OCI-LY7 (cell line): Measurements from ENCODE around the gene CAMK4. TPM values are rescaled to one million over a fixed set of nuclear protein-coding genes. Genes with fewer than 3 reads are reported as not detected.

Experiments
- BruUV-seq: library from RNA; stranded (reverse); fragments of 400-500 nt; replicated peaks from 2 replicates; lab custom pipeline; 2021; lab: Mats Ljungman, UMichigan
- CTCF ChIA-PET: fragments of 300-600 bp; sonication (Branson Sonifier 250); formaldehyde crosslinking; loops from one replicate; lab custom pipeline; 2022; ENCODE audit warnings: antibody characterized with exemption; ENCODE audit not compliant: unreplicated experiment; lab: Charles Lee
- POLR2A ChIA-PET: fragments of 300-600 bp; sonication (Branson Sonifier 250); formaldehyde crosslinking; loops from one replicate; lab custom pipeline; 2022; ENCODE audit warnings: antibody characterized with exemption; lab: Charles Lee
- DNase-seq: peaks from one replicate; pipeline ENCODE4 v3.0.0-alpha.2; 2015; ENCODE audit warnings: low spot score
- H2AFZ ChIP-seq: fragments of 200-600 bp; sonication (generic), shearing (Covaris generic); 2 replicates; pipeline ENCODE4 v1.6.1; 2014; ENCODE audit warnings: mild to moderate bottlenecking, antibody characterized with exemption, low read length, moderate library complexity
- H3K27ac ChIP-seq: fragments of 200-600 bp; sonication (generic); 2 replicates; pipeline ENCODE4 v1.5.1; 2014; ENCODE audit warnings: mixed run types, low read depth, mild to moderate bottlenecking, moderate library complexity, low read length, inconsistent platforms; ENCODE audit not compliant: poor library complexity, severe bottlenecking
- H3K36me3 ChIP-seq: fragments of 200-600 bp; sonication (generic); 2 replicates; pipeline ENCODE4 v1.6.1; 2014; ENCODE audit warnings: mild to moderate bottlenecking, antibody characterized with exemption, low read length, moderate library complexity, mixed read lengths; ENCODE audit not compliant: insufficient read depth
- H3K4me1 ChIP-seq: fragments of 200-600 bp; sonication (generic); 2 replicates; pipeline ENCODE4 v1.5.1; 2014; ENCODE audit warnings: mild to moderate bottlenecking, low read length; ENCODE audit not compliant: insufficient read depth, poor library complexity, severe bottlenecking
- H3K4me2 ChIP-seq: fragments of 200-600 bp; sonication (generic); 2 replicates; pipeline ENCODE4 v1.6.1; 2014; ENCODE audit warnings: mild to moderate bottlenecking, low read length
- H3K4me3 ChIP-seq: fragments of 200-600 bp; sonication (generic); 2 replicates; pipeline ENCODE4 v1.5.1; 2014; ENCODE audit warnings: mild to moderate bottlenecking, low read depth, low read length; ENCODE audit not compliant: poor library complexity, severe bottlenecking
- H3K79me2 ChIP-seq: fragments of 200-600 bp; sonication (generic); 2 replicates; pipeline ENCODE4 v1.6.1; 2016; ENCODE audit warnings: low read depth, mild to moderate bottlenecking, low read length, moderate library complexity, mixed read lengths; ENCODE audit not compliant: insufficient read depth
- H3K9me2 ChIP-seq: fragments of 200-600 bp; sonication (generic); 2 replicates; pipeline ENCODE4 v1.6.1; 2016; ENCODE audit warnings: mild to moderate bottlenecking, low read length, mixed read lengths; ENCODE audit not compliant: insufficient read depth
- H3K9me3 ChIP-seq: fragments of 200-600 bp; sonication (generic); 2 replicates; pipeline ENCODE4 v1.6.1; 2014; ENCODE audit warnings: mild to moderate bottlenecking, mixed run types, low read length, mixed read lengths
- H4K20me1 ChIP-seq: fragments of 200-600 bp; sonication (generic); 2 replicates; pipeline ENCODE4 v1.6.1; 2014; ENCODE audit warnings: mild to moderate bottlenecking, antibody characterized with exemption, low read length, moderate library complexity, mixed read lengths; ENCODE audit not compliant: insufficient read depth
- CTCF ChIP-seq: fragments of 200-600 bp; sonication (generic); conservative IDR thresholded peaks from 2 replicates; pipeline ENCODE4 v1.5.1; 2014; ENCODE audit warnings: mild to moderate bottlenecking, antibody characterized with exemption, low read length, moderate library complexity, mixed read lengths
- EZH2phosphoT487 ChIP-seq: fragments of 200-600 bp; sonication (generic); IDR thresholded peaks from 2 replicates; pipeline ENCODE4 v1.6.1; 2018; ENCODE audit warnings: low read depth, borderline replicate concordance, mild to moderate bottlenecking, mixed run types, antibody characterized with exemption, low read length, moderate library complexity, mixed read lengths
- intact Hi-C: fragments of 100-400 bp; cut with micrococcal nuclease; formaldehyde crosslinking; loops from one replicate; pipeline ENCODE4 v1.10.0; 2022; ENCODE audit not compliant: unreplicated experiment
- total RNA-seq, 2 experiments: library from RNA; depleted of rRNA in 1 of 2; stranded (reverse); fragments of >200 nt in 1 of 2; shearing (Covaris generic) in 1 of 2; gene quantifications; 2 replicates each; pipeline ENCODE4 v1.2.3, GENCODE V29; 2014 to 2022

Gene CAMK4
- total RNA-seq, 2 experiments from 2014 or later = 25.4 to 40.2 TPM

DNA sequence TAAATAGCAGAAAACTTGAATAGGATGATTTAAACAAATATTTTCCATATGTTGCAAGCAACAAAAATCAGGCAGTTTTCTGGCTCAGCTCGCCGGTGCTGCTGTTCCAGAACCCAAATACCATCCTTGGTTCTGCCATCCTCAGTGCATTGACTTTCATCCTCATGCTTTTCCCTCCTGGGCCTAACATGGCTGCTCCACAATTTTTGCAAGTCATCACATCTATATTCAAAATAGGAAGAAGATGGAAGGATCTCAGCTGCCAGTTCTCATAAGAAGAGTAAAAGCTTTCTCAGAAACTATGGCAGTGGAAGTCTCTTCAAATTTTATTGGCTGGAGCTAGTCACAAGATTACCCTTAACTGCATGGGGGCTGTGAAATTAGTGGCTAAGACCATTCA is 151.5 kb downstream of the CAMK4 start:
- Histone ChIP-seq H3K9me3 (no peaks in the 10 kb centered on the region), H4K20me1 (no peaks in the 10 kb centered on the region), H3K79me2 (no peaks in the 10 kb centered on the region), H3K27ac (no peak overlapping the region), H3K9me2 (no peaks in the 10 kb centered on the region), H2AFZ (no peak overlapping the region), H3K4me2 (no peak overlapping the region), H3K4me1 (no peaks in the 10 kb centered on the region), H3K36me3 (no peaks in the 10 kb centered on the region), H3K4me3 (no peak overlapping the region)
- ChIA-PET POLR2A (interaction anchor here (0.9 to 1.4 kb wide), 2 partner anchors 12 to 446 kb away, joined by 3 to 4 read pairs; no protein-coding TSS in a partner anchor), CTCF (no interaction called here)
- TF ChIP-seq EZH2phosphoT487 = no peak
- no peak for TF ChIP-seq CTCF
- DNase-seq = no peak
- intact Hi-C loops = no loop called here
- BruUV-seq = no TSS peak

DNA sequence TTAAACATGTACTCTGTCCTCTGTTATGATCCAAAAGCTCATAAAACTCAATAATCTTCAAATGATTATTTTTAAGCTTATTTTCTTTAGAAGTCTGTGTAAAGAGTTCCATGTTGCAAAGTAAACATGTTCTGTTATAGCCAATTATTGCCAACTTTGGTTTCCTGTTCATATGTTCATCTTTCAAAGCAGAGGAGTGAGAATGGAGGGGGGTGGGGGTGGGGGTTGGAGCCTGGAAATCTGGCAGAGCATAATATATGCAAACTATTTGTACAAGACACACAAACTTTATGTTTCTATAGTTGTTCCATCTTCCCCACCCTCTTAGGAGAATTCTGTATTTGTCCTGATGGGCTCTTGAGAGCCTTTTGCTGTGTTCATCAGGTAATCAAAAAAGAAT is 153.1 kb downstream of the CAMK4 start:
- Histone ChIP-seq H3K9me2 (no peaks in the 10 kb centered on the region), H2AFZ (no peak overlapping the region), H3K4me2 (no peak overlapping the region), H3K4me3 (no peak overlapping the region), H3K36me3 (no peaks in the 10 kb centered on the region), H4K20me1 (no peaks in the 10 kb centered on the region), H3K27ac (no peak overlapping the region), H3K79me2 (no peaks in the 10 kb centered on the region), H3K9me3 (no peaks in the 10 kb centered on the region), H3K4me1 (no peaks in the 10 kb centered on the region)
- BruUV-seq = no TSS peak
- POLR2A ChIA-PET = interaction anchor here (0.7 to 1.7 kb wide), 3 partner anchors 8 to 641 kb away, joined by 3 to 6 read pairs (median 4); no protein-coding TSS in a partner anchor
- TF ChIP-seq EZH2phosphoT487 (no peak), CTCF (no peak)
- intact Hi-C loops = no loop called here
- CTCF ChIA-PET = no interaction called here
- DNase-seq = no peak

DNA sequence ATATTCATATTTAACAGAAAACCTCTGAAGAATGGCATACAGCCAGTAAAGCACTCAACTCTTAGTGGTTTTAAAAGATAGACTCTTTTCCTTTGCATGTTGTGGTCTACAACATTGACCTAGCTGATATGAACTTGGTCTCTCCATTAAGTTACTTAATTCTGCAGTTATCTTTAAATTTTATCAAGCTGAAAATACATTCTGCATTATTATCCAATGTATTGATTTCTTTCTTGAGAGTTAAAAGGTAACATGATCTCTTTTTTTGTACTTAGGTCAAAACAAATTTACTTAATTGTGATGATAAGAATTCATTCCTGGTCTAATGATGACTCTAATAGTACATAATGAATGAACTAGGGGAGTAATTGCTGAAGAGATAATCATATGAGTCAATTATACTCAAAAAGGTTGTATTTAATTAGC is 155.2 kb downstream of the CAMK4 start:
- intact Hi-C loops = no loop called here
- CTCF ChIA-PET = no interaction called here
- no peaks in the 10 kb centered on the region for H3K4me1 ChIP-seq
- H3K9me2 ChIP-seq = no peaks in the 10 kb centered on the region
- no peaks in the 10 kb centered on the region for H3K9me3 ChIP-seq
- TF ChIP-seq CTCF (no peak), EZH2phosphoT487 (no peak)
- no peaks in the 10 kb centered on the region for H4K20me1 ChIP-seq
- no peaks in the 10 kb centered on the region for H3K79me2 ChIP-seq
- H3K36me3 ChIP-seq = no peaks in the 10 kb centered on the region
- DNase-seq = no peak
- no peak overlapping the region for H3K27ac ChIP-seq
- POLR2A ChIA-PET = interaction anchor here (0.6 kb wide), 1 partner anchor 224 kb away, joined by 3 read pairs; no protein-coding TSS in a partner anchor
- no TSS peak for BruUV-seq
- no peak overlapping the region for H2AFZ ChIP-seq
- no peak overlapping the region for H3K4me2 ChIP-seq
- no peak overlapping the region for H3K4me3 ChIP-seq
